HL-60/S4 (cell line): ENCODE measurements around the gene PRLR.
"Not testable (repeated sequence)": the region's sequence is repeated elsewhere in the genome, so short reads cannot be mapped to it uniquely, and the experiment has no call there.

ENCODE experiments used
- in situ Hi-C: fragments of 300-500 bp; cut with MboI; formaldehyde crosslinking; loops from 2 replicates; pipeline ENCODE4 v1.14.3; 2022; ENCODE audit warnings: low sequenced_read_pairs

The PRLR gene

GRCh38 chr5:35047785-35048404 lies 182.4 kb downstream of the PRLR start, which contains the start of gene AGXT2:
TSS of gene AGXT2 (minus strand) at chr5:35047949. CDS start at chr5:35047892, 57 bp downstream.
- in situ Hi-C loops = no loop called here

GRCh38 chr5:35046774-35047173 lies 183.5 kb downstream of the PRLR start:
- in situ Hi-C loops = no loop called here

GRCh38 chr5:35045280-35045679 lies 185.0 kb downstream of the PRLR start:
- in situ Hi-C loops = no loop called here

- in situ Hi-C loops = no loop called here
Observed at GRCh38 chr5:35044649-35045048, 185.6 kb downstream of the PRLR start.

GRCh38 chr5:35042781-35043180 lies 187.5 kb downstream of the PRLR start:
- in situ Hi-C loops = no loop called here

GRCh38 chr5:35041261-35041660 lies 189.0 kb downstream of the PRLR start:
- in situ Hi-C loops = no loop called here

GRCh38 chr5:35038891-35039290 lies 191.4 kb downstream of the PRLR start:
- in situ Hi-C loops = no loop called here

- in situ Hi-C loops = no loop called here
Observed at GRCh38 chr5:35036536-35036935, 193.8 kb downstream of the PRLR start.

GRCh38 chr5:35035929-35036328 lies 194.4 kb downstream of the PRLR start:
- in situ Hi-C loops = not testable (repeated sequence)

GRCh38 chr5:35035271-35035670 lies 195.0 kb downstream of the PRLR start:
- in situ Hi-C loops = no loop called here

GRCh38 chr5:35032356-35032755 lies 197.9 kb downstream of the PRLR start:
- in situ Hi-C loops = no loop called here

- in situ Hi-C loops = no loop called here
Observed at GRCh38 chr5:35031276-35031675, 199.0 kb downstream of the PRLR start.

- in situ Hi-C loops = no loop called here
Observed at GRCh38 chr5:35030426-35031100, 199.7 kb downstream of the PRLR start.

- in situ Hi-C loops = no loop called here
Observed at GRCh38 chr5:35029333-35029732, 201.0 kb downstream of the PRLR start.

- in situ Hi-C loops = no loop called here
Observed at GRCh38 chr5:35026941-35027340, 203.3 kb downstream of the PRLR start.

GRCh38 chr5:35026280-35026840 lies 203.9 kb downstream of the PRLR start:
- in situ Hi-C loops = no loop called here

- in situ Hi-C loops = loop anchor here (25.0 kb wide), 1 partner anchor 538 kb away; no protein-coding TSS in a partner anchor
Observed at GRCh38 chr5:35024911-35025510, 205.3 kb downstream of the PRLR start.

GRCh38 chr5:35023391-35024178 lies 206.7 kb downstream of the PRLR start:
- in situ Hi-C loops = loop anchor here (25.0 kb wide), 1 partner anchor 536 kb away; no protein-coding TSS in a partner anchor

GRCh38 chr5:35016174-35017051 lies 213.9 kb downstream of the PRLR start:
- in situ Hi-C loops = loop anchor here (25.0 kb wide), 1 partner anchor 529 kb away; no protein-coding TSS in a partner anchor

GRCh38 chr5:35015063-35015462 lies 215.2 kb downstream of the PRLR start:
- in situ Hi-C loops = loop anchor here (25.0 kb wide), 1 partner anchor 528 kb away; no protein-coding TSS in a partner anchor
